Retina (tissue), 1 donor: ENCODE results near the gene MED26.

Experiments used
- DNase-seq: peaks from one replicate; pipeline ENCODE4 v3.0.0-alpha.2; 2016

The MED26 gene

GRCh38 chr19:16532440-16533234, 95.4 kb downstream of the MED26 start:
- DNase-seq, result no peak

GRCh38 chr19:16531380-16531669, 96.7 kb downstream of the MED26 start:
- DNase-seq, result no peak

GRCh38 chr19:16530540-16531379, 97.2 kb downstream of the MED26 start:
- DNase-seq, result no peak

GRCh38 chr19:16529466-16530144, 98.4 kb downstream of the MED26 start:
- no peak for DNase-seq

- no peak for DNase-seq
Observed at GRCh38 chr19:16527971-16528521, 100.0 kb downstream of the MED26 start.

- no peak for DNase-seq
Observed at GRCh38 chr19:16527334-16527935, 100.6 kb downstream of the MED26 start.

- no peak for DNase-seq
Observed at GRCh38 chr19:16525751-16526481, 102.1 kb downstream of the MED26 start.

- no peak for DNase-seq
Observed at GRCh38 chr19:16524991-16525734, 102.8 kb downstream of the MED26 start.
